Measurements from ENCODE around the gene VPS37B.

VPS37B gene

GRCh38 chr12:122850048-122850445, 45.9 kb downstream of the VPS37B start:
- H3K27ac ChIP-seq, result no peak overlapping the region
- no peaks in the 10 kb centered on the region for H3K36me3 ChIP-seq (replicated peaks)
- no peaks in the 10 kb centered on the region for H3K27me3 ChIP-seq (replicated peaks)
- in situ Hi-C loops (cut with HindIII; ENCODE audit: low pct_ligation_motif_present, low sequenced_read_pairs), result no loop called here
- no peak for TF ChIP-seq CTCF (IDR thresholded peaks at IDR 0.05; ENCODE audit: low read depth, low read length, missing control alignments)
- H3K4me3 ChIP-seq (ENCODE audit: low read depth, low read length), result no peak overlapping the region
- DNase-seq, result no peak

- Histone ChIP-seq H3K27ac (no peak overlapping the region), H3K36me3 (replicated peaks) (no peaks in the 10 kb centered on the region)
Observed at GRCh38 chr12:122849352-122850047, 46.4 kb downstream of the VPS37B start.

GRCh38 chr12:122848471-122849351, 47.2 kb downstream of the VPS37B start:
- no peak for TF ChIP-seq CTCF (IDR thresholded peaks at IDR 0.05; ENCODE audit: low read depth, low read length, missing control alignments)

More at GRCh38 chr12:122849352-122850047, 46.4 kb downstream of the VPS37B start:
- no peak for DNase-seq
- H3K4me3 ChIP-seq (ENCODE audit: low read depth, low read length), result no peak overlapping the region
- H3K27me3 ChIP-seq (replicated peaks), result no peaks in the 10 kb centered on the region
- in situ Hi-C loops (cut with HindIII; ENCODE audit: low pct_ligation_motif_present, low sequenced_read_pairs), result no loop called here
- no peak for TF ChIP-seq CTCF (IDR thresholded peaks at IDR 0.05; ENCODE audit: low read depth, low read length, missing control alignments)

GRCh38 chr12:122847921-122848421, 48.0 kb downstream of the VPS37B start:
- no peaks in the 10 kb centered on the region for H3K36me3 ChIP-seq (replicated peaks)
- no peaks in the 10 kb centered on the region for H3K27me3 ChIP-seq (replicated peaks)
- no peak for TF ChIP-seq CTCF (IDR thresholded peaks at IDR 0.05; ENCODE audit: low read depth, low read length, missing control alignments)
- no peak for DNase-seq
- H3K27ac ChIP-seq, result no peak overlapping the region
- in situ Hi-C loops (cut with HindIII; ENCODE audit: low pct_ligation_motif_present, low sequenced_read_pairs), result no loop called here
- no peak overlapping the region for H3K4me3 ChIP-seq (ENCODE audit: low read depth, low read length)

More at GRCh38 chr12:122848471-122849351, 47.2 kb downstream of the VPS37B start:
- in situ Hi-C loops (cut with HindIII; ENCODE audit: low pct_ligation_motif_present, low sequenced_read_pairs), result no loop called here
- Histone ChIP-seq H3K27ac (no peak overlapping the region), H3K36me3 (replicated peaks) (no peaks in the 10 kb centered on the region), H3K27me3 (replicated peaks) (no peaks in the 10 kb centered on the region), H3K4me3 (ENCODE audit: low read depth, low read length) (no peak overlapping the region)
- no peak for DNase-seq

DNA sequence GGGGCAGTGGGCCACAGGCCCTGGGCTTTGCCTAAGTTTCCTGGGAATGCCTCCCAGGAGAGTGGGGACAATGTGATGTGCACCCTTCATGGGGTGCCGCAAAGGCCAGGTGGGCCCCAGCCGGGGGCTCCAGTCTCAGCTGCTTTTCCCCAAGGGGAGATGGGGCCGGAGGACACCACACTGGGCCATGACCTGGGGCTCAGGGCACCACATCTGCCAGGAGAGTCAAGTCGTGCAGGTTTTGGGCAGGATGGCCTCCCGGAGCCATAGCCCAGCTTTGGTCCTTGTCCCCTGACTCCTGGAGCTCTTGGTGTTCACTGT, 48.4 kb downstream of the VPS37B start:
- no peak for TF ChIP-seq CTCF (IDR thresholded peaks at IDR 0.05; ENCODE audit: low read depth, low read length, missing control alignments)
- no peak for DNase-seq
- in situ Hi-C loops (cut with HindIII; ENCODE audit: low pct_ligation_motif_present, low sequenced_read_pairs), result no loop called here
- Histone ChIP-seq H3K27me3 (replicated peaks) (no peaks in the 10 kb centered on the region), H3K36me3 (replicated peaks) (no peaks in the 10 kb centered on the region), H3K4me3 (ENCODE audit: low read depth, low read length) (no peak overlapping the region), H3K27ac (no peak overlapping the region)
